ENCODE measurements around the gene TFPI.

GRCh38 chr2:187511356-187512315, 42.6 kb downstream of the TFPI start:
- TF ChIP-seq, protein P1, sequence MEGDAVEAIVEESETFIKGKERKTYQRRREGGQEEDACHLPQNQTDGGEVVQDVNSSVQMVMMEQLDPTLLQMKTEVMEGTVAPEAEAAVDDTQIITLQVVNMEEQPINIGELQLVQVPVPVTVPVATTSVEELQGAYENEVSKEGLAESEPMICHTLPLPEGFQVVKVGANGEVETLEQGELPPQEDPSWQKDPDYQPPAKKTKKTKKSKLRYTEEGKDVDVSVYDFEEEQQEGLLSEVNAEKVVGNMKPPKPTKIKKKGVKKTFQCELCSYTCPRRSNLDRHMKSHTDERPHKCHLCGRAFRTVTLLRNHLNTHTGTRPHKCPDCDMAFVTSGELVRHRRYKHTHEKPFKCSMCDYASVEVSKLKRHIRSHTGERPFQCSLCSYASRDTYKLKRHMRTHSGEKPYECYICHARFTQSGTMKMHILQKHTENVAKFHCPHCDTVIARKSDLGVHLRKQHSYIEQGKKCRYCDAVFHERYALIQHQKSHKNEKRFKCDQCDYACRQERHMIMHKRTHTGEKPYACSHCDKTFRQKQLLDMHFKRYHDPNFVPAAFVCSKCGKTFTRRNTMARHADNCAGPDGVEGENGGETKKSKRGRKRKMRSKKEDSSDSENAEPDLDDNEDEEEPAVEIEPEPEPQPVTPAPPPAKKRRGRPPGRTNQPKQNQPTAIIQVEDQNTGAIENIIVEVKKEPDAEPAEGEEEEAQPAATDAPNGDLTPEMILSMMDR (IDR thresholded peaks at IDR 0.05), result no peak
- no peak for TF ChIP-seq POLR2A (IDR thresholded peaks at IDR 0.05)
